HG03342 (cell line): Measurements from ENCODE around the gene PHTF2.

ENCODE experiments used
- ATAC-seq: cut with Tn5 transposase; IDR thresholded peaks from one replicate; pipeline ENCODE4 v1.9.1; 2021; ENCODE audit warnings: mild to moderate bottlenecking, moderate library complexity; ENCODE audit not compliant: unreplicated experiment

The PHTF2 gene

GRCh38 chr7:77918676-77919075, 120.1 kb downstream of the PHTF2 start:
- no peak for ATAC-seq

- no peak for ATAC-seq
These were observed 124.8 kb downstream of the PHTF2 start for GRCh38 chr7:77923419-77923818.

- ATAC-seq: no peak
These were observed 131.9 kb downstream of the PHTF2 start for GRCh38 chr7:77930496-77930895.

- ATAC-seq: no peak
These were observed 133.3 kb downstream of the PHTF2 start for GRCh38 chr7:77931841-77932240.

- ATAC-seq: no peak
These were observed 134.8 kb downstream of the PHTF2 start for GRCh38 chr7:77933394-77933793.

- no peak for ATAC-seq
These were observed 137.2 kb downstream of the PHTF2 start for GRCh38 chr7:77935652-77936348.

GRCh38 chr7:77940647-77941046, 142.1 kb downstream of the PHTF2 start:
- no peak for ATAC-seq

- ATAC-seq: no peak
These were observed 143.9 kb downstream of the PHTF2 start for GRCh38 chr7:77942431-77942830.

GRCh38 chr7:77944183-77945182, 145.9 kb downstream of the PHTF2 start:
- ATAC-seq: no peak

GRCh38 chr7:77950548-77950947, 152.0 kb downstream of the PHTF2 start:
- ATAC-seq: no peak

- no peak for ATAC-seq
These were observed 156.4 kb downstream of the PHTF2 start for GRCh38 chr7:77954773-77955555.

GRCh38 chr7:77958436-77958835, 159.9 kb downstream of the PHTF2 start:
- ATAC-seq: no peak

GRCh38 chr7:77959080-77959479, 160.5 kb downstream of the PHTF2 start:
- no peak for ATAC-seq

GRCh38 chr7:77960336-77960735, 161.8 kb downstream of the PHTF2 start:
- no peak for ATAC-seq

GRCh38 chr7:77967429-77967828, 168.9 kb downstream of the PHTF2 start:
- ATAC-seq: no peak

- no peak for ATAC-seq
These were observed 173.2 kb downstream of the PHTF2 start for GRCh38 chr7:77971726-77972125.

- no peak for ATAC-seq
These were observed 177.3 kb downstream of the PHTF2 start for GRCh38 chr7:77975672-77976480.

- ATAC-seq: no peak
These were observed 180.6 kb downstream of the PHTF2 start for GRCh38 chr7:77979219-77979618.

- no peak for ATAC-seq
These were observed 181.6 kb downstream of the PHTF2 start for GRCh38 chr7:77980087-77980713.
